Kasumi-1 (cell line): ENCODE results near the gene MATCAP1.

ENCODE experiments used
- DNase-seq, 2 experiments: peaks; one replicate each; lab custom pipeline; 2025; lab: John Stamatoyannopoulos, UW

Gene MATCAP1

GRCh38 chr16:67170949-67171649 lies 12.7 kb downstream of the MATCAP1 start:
- no peak for DNase-seq

- DNase-seq: no peak
Observed at GRCh38 chr16:67170168-67170948, 13.4 kb downstream of the MATCAP1 start, which contains the start of gene NOL3. TSS of gene NOL3 (plus strand) at chr16:67170538.

- peak in 1 of 2 experiments; percentile 21 for DNase-seq
Observed at GRCh38 chr16:67169642-67170167, 14.1 kb downstream of the MATCAP1 start.

GRCh38 chr16:67169011-67169451 lies 14.7 kb downstream of the MATCAP1 start:
- DNase-seq: no peak

- DNase-seq: no peak
Observed at GRCh38 chr16:67167588-67167987, 16.2 kb downstream of the MATCAP1 start.

- no peak for DNase-seq
Observed at GRCh38 chr16:67166598-67167168, 17.1 kb downstream of the MATCAP1 start.

GRCh38 chr16:67166110-67166547 lies 17.6 kb downstream of the MATCAP1 start:
- DNase-seq: no peak

GRCh38 chr16:67165121-67166078 lies 18.4 kb downstream of the MATCAP1 start:
- DNase-seq: no peak

- DNase-seq: no peak
Observed at GRCh38 chr16:67164599-67165061, 19.1 kb downstream of the MATCAP1 start, which contains the start of gene HSF4. TSS of gene HSF4 (plus strand) at chr16:67164745. CDS start at chr16:67164812, 67 bp downstream.

- DNase-seq: no peak
Observed at GRCh38 chr16:67163999-67164558, 19.7 kb downstream of the MATCAP1 start.

GRCh38 chr16:67163164-67163998 lies 20.4 kb downstream of the MATCAP1 start:
- DNase-seq: no peak

- DNase-seq: no peak
Observed at GRCh38 chr16:67162506-67163163, 21.1 kb downstream of the MATCAP1 start.

GRCh38 chr16:67161595-67162058 lies 22.1 kb downstream of the MATCAP1 start:
- no peak for DNase-seq

GRCh38 chr16:67158637-67159600 lies 24.8 kb downstream of the MATCAP1 start:
- DNase-seq: no peak

GRCh38 chr16:67157892-67158635 lies 25.7 kb downstream of the MATCAP1 start:
- DNase-seq: no peak

- no peak for DNase-seq
Observed at GRCh38 chr16:67157106-67157748, 26.5 kb downstream of the MATCAP1 start.
